Suppressor macrophage treated with lipopolysaccharide for 1 hour (primary cell): ENCODE measurements around the gene C1orf198.

Experiments used
- DNase-seq, 3 donors: peaks; one replicate each; pipeline ENCODE4 v3.0.0-alpha.2; 2020 to 2022

C1orf198 gene

GRCh38 chr1:230828421-230828820 lies 39.9 kb downstream of the C1orf198 start:
- DNase-seq: no peak

GRCh38 chr1:230827801-230828200 lies 40.5 kb downstream of the C1orf198 start:
- no peak for DNase-seq

- DNase-seq: no peak
Observed at GRCh38 chr1:230827081-230827681, 41.1 kb downstream of the C1orf198 start.

- DNase-seq: no peak
Observed at GRCh38 chr1:230826166-230826875, 42.0 kb downstream of the C1orf198 start.

- DNase-seq: no peak
Observed at GRCh38 chr1:230825761-230826160, 42.6 kb downstream of the C1orf198 start.

- DNase-seq: peak; percentile 70 to 88 (median 86)
Observed at GRCh38 chr1:230824919-230825721, 43.2 kb downstream of the C1orf198 start.

GRCh38 chr1:230824551-230824918 lies 43.8 kb downstream of the C1orf198 start:
- no peak for DNase-seq

GRCh38 chr1:230823931-230824381 lies 44.4 kb downstream of the C1orf198 start:
- DNase-seq: no peak

GRCh38 chr1:230823426-230823825 lies 44.9 kb downstream of the C1orf198 start:
- DNase-seq: no peak

- DNase-seq: no peak
Observed at GRCh38 chr1:230822092-230822581, 46.2 kb downstream of the C1orf198 start.

GRCh38 chr1:230821346-230821745 lies 47.0 kb downstream of the C1orf198 start:
- DNase-seq: no peak

- no peak for DNase-seq
Observed at GRCh38 chr1:230820568-230820967, 47.8 kb downstream of the C1orf198 start.

GRCh38 chr1:230819976-230820375 lies 48.3 kb downstream of the C1orf198 start:
- no peak for DNase-seq

- no peak for DNase-seq
Observed at GRCh38 chr1:230818901-230819300, 49.4 kb downstream of the C1orf198 start.

- no peak for DNase-seq
Observed at GRCh38 chr1:230818367-230818766, 50.0 kb downstream of the C1orf198 start.

GRCh38 chr1:230816018-230816417 lies 52.3 kb downstream of the C1orf198 start:
- DNase-seq: no peak

GRCh38 chr1:230814949-230815692 lies 53.2 kb downstream of the C1orf198 start:
- DNase-seq: no peak

GRCh38 chr1:230812568-230812967 lies 55.8 kb downstream of the C1orf198 start:
- DNase-seq: no peak

- DNase-seq: no peak
Observed at GRCh38 chr1:230809256-230809990, 58.9 kb downstream of the C1orf198 start.

GRCh38 chr1:230808281-230808872 lies 59.9 kb downstream of the C1orf198 start:
- DNase-seq: no peak

- DNase-seq: no peak
Observed at GRCh38 chr1:230807561-230808280, 60.6 kb downstream of the C1orf198 start.
